A549 (cell line): Measurements from ENCODE around the gene DLG1. TPM values are rescaled to one million over a fixed set of nuclear protein-coding genes. Genes with fewer than 3 reads are reported as not detected.

ENCODE experiments used
- ATAC-seq, 2 experiments: fragments of 200-7000 bp in 1 of 2; fragments of >200 bp in 1 of 2; cut with Nextera tagmentation in 1 of 2; cut with Tn5 transposase in 1 of 2; 3 replicates each; pipeline versions ENCODE4 v1.8.0 to v1.9.1; 2018 to 2020; ENCODE audit warnings: mild to moderate bottlenecking in 1 of 2, moderate library complexity in 1 of 2
- CTCF ChIA-PET: fragments of 300-600 bp; sonication (Branson Sonifier 250); formaldehyde crosslinking; extraction: SDS; loops from one replicate; lab custom pipeline; 2021; ENCODE audit warnings: antibody characterized with exemption, inconsistent platforms; lab: Yijun Ruan, JAX
- POLR2A ChIA-PET: fragments of 350-600 bp; formaldehyde crosslinking; extraction: SDS; loops from one replicate; lab custom pipeline; 2021; ENCODE audit warnings: antibody characterized with exemption, inconsistent platforms; lab: Yijun Ruan, JAX
- DNase-seq, 2 experiments: peaks; one replicate each; pipeline versions ENCODE4 v3.0.0 to v3.0.0-alpha.2; 2011 to 2016; ENCODE audit warnings: low read depth in 1 of 2, low spot score in 1 of 2
- FAIRE-seq: peaks from 2 replicates; lab custom pipeline; 2011; peaks lifted over from hg19 to GRCh38; lab: Jason Lieb, UNC
- H3K27ac ChIP-seq, 2 experiments: fragments of >200 bp; sonication (Bioruptor Twin); formaldehyde crosslinking; 3 replicates each; pipeline ENCODE4 v1.5.1; 2016 to 2017
- H3K4me1 ChIP-seq: fragments of >200 bp; sonication (Bioruptor Twin); formaldehyde crosslinking; 3 replicates; pipeline ENCODE4 v1.6.1; 2016
- H3K4me2 ChIP-seq: fragments of >200 bp; sonication (Bioruptor Twin); formaldehyde crosslinking; 3 replicates; pipeline ENCODE4 v1.6.1; 2016
- H3K4me3 ChIP-seq: fragments of >200 bp; sonication (Bioruptor Twin); formaldehyde crosslinking; 3 replicates; pipeline ENCODE4 v1.5.1; 2016
- H3K9me3 ChIP-seq: fragments of >200 bp; sonication (Bioruptor Twin); formaldehyde crosslinking; 3 replicates; pipeline ENCODE4 v1.6.1; 2016
- CBX8 ChIP-seq: fragments of 200-600 bp; sonication (generic); IDR thresholded peaks from 2 replicates; pipeline ENCODE4 v1.6.1; 2016
- CHD2 ChIP-seq: fragments of 150-350 bp; IDR thresholded peaks from 2 replicates; pipeline ENCODE4 v1.6.1; 2014; ENCODE audit warnings: low read length; ENCODE audit not compliant: partially characterized antibody
- FOXS1 ChIP-seq: fragments of 250-450 bp; sonication (Bioruptor Pico); IDR thresholded peaks from 2 replicates; pipeline ENCODE4 v1.5.0; 2020; ENCODE audit warnings: mild to moderate bottlenecking, moderate library complexity
- HEYL ChIP-seq: fragments of 250-450 bp; sonication (Bioruptor Pico); IDR thresholded peaks from 2 replicates; pipeline ENCODE4 v1.8.0; 2021; ENCODE audit warnings: mild to moderate bottlenecking, moderate library complexity
- HOXB5 ChIP-seq: fragments of 250-450 bp; sonication (Bioruptor Pico); IDR thresholded peaks from 2 replicates; pipeline ENCODE4 v1.5.0; 2020; ENCODE audit warnings: mild to moderate bottlenecking, moderate library complexity
- JUN ChIP-seq, 2 experiments: fragments of >200 bp; sonication (Bioruptor Twin); formaldehyde crosslinking; IDR thresholded peaks; 2 replicates in 1 of 2; 3 replicates in 1 of 2; pipeline ENCODE4 v1.6.1; 2016 to 2017
- RAD21 ChIP-seq, 2 experiments: fragments of >200 bp in 1 of 2; sonication (Bioruptor Twin) in 1 of 2; formaldehyde crosslinking in 1 of 2; IDR thresholded peaks in 1 of 2; conservative IDR thresholded peaks in 1 of 2; 2 replicates in 1 of 2; 3 replicates in 1 of 2; pipeline ENCODE4 v1.6.1; 2012 to 2018; ENCODE audit warnings: inconsistent platforms in 1 of 2
- RARB ChIP-seq: fragments of 250-450 bp; sonication (Bioruptor Pico); IDR thresholded peaks from 2 replicates; pipeline ENCODE4 v1.8.0; 2021; ENCODE audit warnings: mild to moderate bottlenecking, moderate library complexity
- RNF2 ChIP-seq: fragments of 200-600 bp; sonication (generic); IDR thresholded peaks from 2 replicates; pipeline ENCODE4 v1.6.1; 2016; ENCODE audit warnings: low read depth, mild to moderate bottlenecking, antibody characterized with exemption, moderate library complexity, borderline replicate concordance
- ZSCAN20 ChIP-seq: fragments of 250-450 bp; sonication (Bioruptor Pico); IDR thresholded peaks from 2 replicates; pipeline ENCODE4 v1.8.0; 2022; ENCODE audit warnings: mild to moderate bottlenecking, moderate library complexity
- WGBS: methylation state at CpG from one replicate; pipeline ENCODE4 v1.1.6; 2017; ENCODE audit errors: missing lambda C conversion rate; 5-methylcytosine and 5-hydroxymethylcytosine counted together
- polyA plus RNA-seq, 4 experiments: library from polyadenylated mRNA; depleted of rRNA in 3 of 4; stranded (reverse); fragments of >200 nt; fragmentation: RNase III in 1 of 4; extraction: RNeasy Plus Mini Kit Qiagen cat#74134 plus additional on column Dnase treatment in 1 of 4; gene quantifications; 2 replicates in 3 of 4; 3 replicates in 1 of 4; pipeline ENCODE4 v1.2.3, GENCODE V29; 2011 to 2017
- TF ChIP-seq, protein P1 (sequence below): fragments of 200-600 bp; sonication (generic); IDR thresholded peaks from 2 replicates; pipeline ENCODE4 v1.6.1; 2016; ENCODE audit warnings: antibody characterized with exemption, mild to moderate bottlenecking, moderate library complexity
- TF ChIP-seq, protein P2 (sequence below): IDR thresholded peaks from 2 replicates; pipeline ENCODE4 v1.6.1; 2012; ENCODE audit warnings: low read depth, borderline replicate concordance
- TF ChIP-seq, protein P3 (sequence below): fragments of 450-650 bp; IDR thresholded peaks from 2 replicates; pipeline ENCODE4 v1.6.1; 2014; ENCODE audit warnings: antibody characterized with exemption

The DLG1 gene
- polyA plus RNA-seq, 2 of the 4 experiments (the other 2 are of a cell fraction) = 27.0 to 33.9 TPM

- DNase-seq (no peak), FAIRE-seq (no peak), ATAC-seq (no peak)
- no peak overlapping the region for H3K27ac ChIP-seq
- H3K4me3 ChIP-seq = no peak overlapping the region
- no peaks in the 10 kb centered on the region for H3K4me1 ChIP-seq
- no peaks in the 10 kb centered on the region for H3K9me3 ChIP-seq
- 76% methylated on average over 11 of the region's 11 CpGs for WGBS
- TF ChIP-seq CBX8 (no peak), RAD21 (conservative IDR thresholded peaks at IDR 0.05 in 1 of 2, IDR thresholded peaks at IDR 0.05 in 1 of 2) (no peak)
- TF ChIP-seq, protein P1, sequence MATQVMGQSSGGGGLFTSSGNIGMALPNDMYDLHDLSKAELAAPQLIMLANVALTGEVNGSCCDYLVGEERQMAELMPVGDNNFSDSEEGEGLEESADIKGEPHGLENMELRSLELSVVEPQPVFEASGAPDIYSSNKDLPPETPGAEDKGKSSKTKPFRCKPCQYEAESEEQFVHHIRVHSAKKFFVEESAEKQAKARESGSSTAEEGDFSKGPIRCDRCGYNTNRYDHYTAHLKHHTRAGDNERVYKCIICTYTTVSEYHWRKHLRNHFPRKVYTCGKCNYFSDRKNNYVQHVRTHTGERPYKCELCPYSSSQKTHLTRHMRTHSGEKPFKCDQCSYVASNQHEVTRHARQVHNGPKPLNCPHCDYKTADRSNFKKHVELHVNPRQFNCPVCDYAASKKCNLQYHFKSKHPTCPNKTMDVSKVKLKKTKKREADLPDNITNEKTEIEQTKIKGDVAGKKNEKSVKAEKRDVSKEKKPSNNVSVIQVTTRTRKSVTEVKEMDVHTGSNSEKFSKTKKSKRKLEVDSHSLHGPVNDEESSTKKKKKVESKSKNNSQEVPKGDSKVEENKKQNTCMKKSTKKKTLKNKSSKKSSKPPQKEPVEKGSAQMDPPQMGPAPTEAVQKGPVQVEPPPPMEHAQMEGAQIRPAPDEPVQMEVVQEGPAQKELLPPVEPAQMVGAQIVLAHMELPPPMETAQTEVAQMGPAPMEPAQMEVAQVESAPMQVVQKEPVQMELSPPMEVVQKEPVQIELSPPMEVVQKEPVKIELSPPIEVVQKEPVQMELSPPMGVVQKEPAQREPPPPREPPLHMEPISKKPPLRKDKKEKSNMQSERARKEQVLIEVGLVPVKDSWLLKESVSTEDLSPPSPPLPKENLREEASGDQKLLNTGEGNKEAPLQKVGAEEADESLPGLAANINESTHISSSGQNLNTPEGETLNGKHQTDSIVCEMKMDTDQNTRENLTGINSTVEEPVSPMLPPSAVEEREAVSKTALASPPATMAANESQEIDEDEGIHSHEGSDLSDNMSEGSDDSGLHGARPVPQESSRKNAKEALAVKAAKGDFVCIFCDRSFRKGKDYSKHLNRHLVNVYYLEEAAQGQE = no peak
- POLR2A ChIA-PET = no interaction called here
- no peak overlapping the region for H3K4me2 ChIP-seq
- CTCF ChIA-PET = interaction anchor here (0.7 to 1.0 kb wide), 2 partner anchors 24 to 187 kb away, joined by 3 to 4 read pairs; no protein-coding TSS in a partner anchor
Measured at GRCh38 chr3:197333901-197334639, 35.7 kb upstream of the DLG1 start.

GRCh38 chr3:197331131-197331530 is 32.7 kb upstream of the DLG1 start:
- no peaks in the 10 kb centered on the region for H3K4me1 ChIP-seq
- DNase-seq (no peak), FAIRE-seq (no peak), ATAC-seq (peak in 1 of 2 experiments; percentile 55; a peak in 2 of 6 replicates)
- CTCF ChIA-PET = no interaction called here
- WGBS = 33% methylated on average over 2 of the region's 3 CpGs
- H3K27ac ChIP-seq = no peak overlapping the region
- TF ChIP-seq RAD21 (conservative IDR thresholded peaks at IDR 0.05 in 1 of 2, IDR thresholded peaks at IDR 0.05 in 1 of 2) = 0 out of 5 replicates have a peak, but pooled peaks of 1 of the 2 experiments have one; percentile 5
- no peak for TF ChIP-seq RARB
- POLR2A ChIA-PET = no interaction called here
- no peak overlapping the region for H3K4me2 ChIP-seq
- no peak overlapping the region for H3K4me3 ChIP-seq
- no peaks in the 10 kb centered on the region for H3K9me3 ChIP-seq

DNA sequence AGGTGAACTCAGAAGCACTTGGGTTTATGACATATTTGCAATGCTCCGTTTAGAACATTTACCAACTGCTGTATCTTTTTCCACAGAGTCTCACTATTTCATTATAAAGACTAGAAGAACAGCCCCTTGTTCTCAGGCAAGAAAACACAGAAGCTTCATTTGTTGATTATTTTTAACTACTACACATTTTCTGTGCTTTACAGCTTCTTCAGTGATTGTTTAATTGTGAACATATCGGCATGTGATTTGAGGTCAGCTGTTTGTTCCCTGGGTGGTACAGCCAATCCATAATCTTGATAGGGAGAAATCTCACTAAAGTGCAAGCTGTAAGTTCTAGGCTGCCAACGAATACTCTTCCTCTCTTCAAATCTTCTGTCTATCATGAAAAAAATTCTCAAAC is 31.0 kb upstream of the DLG1 start:
- ATAC-seq = no peak
- Histone ChIP-seq H3K4me2 (no peak overlapping the region), H3K4me3 (no peak overlapping the region), H3K9me3 (no peaks in the 10 kb centered on the region), H3K27ac (no peak overlapping the region), H3K4me1 (no peaks in the 10 kb centered on the region)
- WGBS = 57% methylated on average over 3 of the region's 3 CpGs
- FAIRE-seq = no peak
- CTCF ChIA-PET = interaction anchor here (0.9 to 1.5 kb wide), 2 partner anchors 9 to 72 kb away, joined by 3 to 6 read pairs; no protein-coding TSS in a partner anchor
- TF ChIP-seq FOXS1 (CRISPR knock-in tag) (no peak), ZSCAN20 (CRISPR knock-in tag) (no peak), RNF2 (no peak), HEYL (CRISPR knock-in tag) (no peak), HOXB5 (no peak), JUN (IDR thresholded peaks at IDR 0.05) (no peak), CHD2 (no peak)
- TF ChIP-seq, protein P2, sequence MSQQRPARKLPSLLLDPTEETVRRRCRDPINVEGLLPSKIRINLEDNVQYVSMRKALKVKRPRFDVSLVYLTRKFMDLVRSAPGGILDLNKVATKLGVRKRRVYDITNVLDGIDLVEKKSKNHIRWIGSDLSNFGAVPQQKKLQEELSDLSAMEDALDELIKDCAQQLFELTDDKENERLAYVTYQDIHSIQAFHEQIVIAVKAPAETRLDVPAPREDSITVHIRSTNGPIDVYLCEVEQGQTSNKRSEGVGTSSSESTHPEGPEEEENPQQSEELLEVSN = no peak
- TF ChIP-seq, protein P3, sequence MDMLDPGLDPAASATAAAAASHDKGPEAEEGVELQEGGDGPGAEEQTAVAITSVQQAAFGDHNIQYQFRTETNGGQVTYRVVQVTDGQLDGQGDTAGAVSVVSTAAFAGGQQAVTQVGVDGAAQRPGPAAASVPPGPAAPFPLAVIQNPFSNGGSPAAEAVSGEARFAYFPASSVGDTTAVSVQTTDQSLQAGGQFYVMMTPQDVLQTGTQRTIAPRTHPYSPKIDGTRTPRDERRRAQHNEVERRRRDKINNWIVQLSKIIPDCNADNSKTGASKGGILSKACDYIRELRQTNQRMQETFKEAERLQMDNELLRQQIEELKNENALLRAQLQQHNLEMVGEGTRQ = no peak
- POLR2A ChIA-PET = no interaction called here
- DNase-seq = no peak
